Small intestine (tissue), 16 donors: ENCODE measurements around the gene MLH1. TPM values are rescaled to one million over a fixed set of nuclear protein-coding genes. Genes with fewer than 3 reads are reported as not detected.
A peak's percentile ranks its signal among the peaks of the same experiment; 100 is the strongest.
"Not testable (repeated sequence)": the region's sequence is repeated elsewhere in the genome, so short reads cannot be mapped to it uniquely, and the experiment has no call there.

Experiments
- DNase-seq, 2 donors: peaks; one replicate each; pipeline versions ENCODE4 v3.0.0 to v3.0.0-alpha.2; 2013
- FAIRE-seq: peaks from 2 replicates; lab custom pipeline; 2012; peaks lifted over from hg19 to GRCh38; lab: Jason Lieb, UNC
- H3K27ac ChIP-seq, 3 donors: one replicate each; pipeline ENCODE4 v1.5.1; 2013; ENCODE audit warnings: low read length in 2 of 3, mild to moderate bottlenecking in 2 of 3, control low read depth in 1 of 3, inconsistent platforms in 1 of 3, low read depth in 1 of 3, moderate library complexity in 1 of 3
- H3K27me3 ChIP-seq, 3 donors: one replicate each; pipeline ENCODE4 v1.6.1; 2013; ENCODE audit warnings: low read length in 3 of 3, inconsistent platforms in 1 of 3; ENCODE audit not compliant: control insufficient read depth in 3 of 3, insufficient read depth in 3 of 3
- H3K36me3 ChIP-seq, 3 donors: one replicate each; pipeline ENCODE4 v1.6.1; 2013; ENCODE audit warnings: low read length in 3 of 3, inconsistent platforms in 1 of 3, low read depth in 1 of 3, mild to moderate bottlenecking in 1 of 3, moderate library complexity in 1 of 3; ENCODE audit not compliant: control insufficient read depth in 3 of 3, insufficient read depth in 2 of 3
- H3K4me1 ChIP-seq, 3 donors: one replicate each; pipeline ENCODE4 v1.6.1; 2013; ENCODE audit warnings: low read length in 2 of 3, inconsistent platforms in 1 of 3, low read depth in 1 of 3, mild to moderate bottlenecking in 1 of 3, moderate library complexity in 1 of 3; ENCODE audit not compliant: control insufficient read depth in 3 of 3, insufficient read depth in 2 of 3
- H3K4me3 ChIP-seq, 3 donors: one replicate each; pipeline ENCODE4 v1.5.1; 2013; ENCODE audit warnings: low read length in 3 of 3, control low read depth in 1 of 3, inconsistent platforms in 1 of 3, low read depth in 1 of 3, mild to moderate bottlenecking in 1 of 3, moderate library complexity in 1 of 3
- H3K9me3 ChIP-seq, 2 donors: one replicate each; pipeline ENCODE4 v1.6.1; 2013; ENCODE audit warnings: low read depth in 1 of 2, low read length in 1 of 2; ENCODE audit not compliant: control insufficient read depth in 2 of 2, insufficient read depth in 1 of 2
- WGBS, 3 donors: extraction: QIAGEN DNeasy Blood & Tissue Kit; methylation state at CpG; one replicate each; pipeline ENCODE4 v1.1.7; 2013; 5-methylcytosine and 5-hydroxymethylcytosine counted together
- long read RNA-seq, 10 donors: transcript quantifications; one replicate each; lab custom pipeline, GENCODE V29; 2026
- polyA plus RNA-seq, 4 donors: library from polyadenylated mRNA; stranded (reverse) in 3 of 4; unstranded in 1 of 4; fragments of 200-250 nt in 3 of 4; fragments of 120-200 nt in 1 of 4; gene quantifications; one replicate each; pipeline versions ENCODE4 v1.2.1 to v1.2.3, GENCODE V29; 2013
- donor health status: healthy with polysubstance abuse.
- donor health status: control.
- donor health status: control.
- donor health status: Bipolar disorder and iron deficiency.
- donor health status: healthy.

Gene MLH1
- polyA plus RNA-seq = 10 to 100 TPM in 3 of 4 donors, 1 to 10 TPM in 1; 5.6 to 29.1 (median 15.5) TPM
- long read RNA-seq, donor 1 = 0 reads
- long read RNA-seq, donor 2, partial matches to known transcripts = 0 of 2 reads
- long read RNA-seq, donor 2, other reads (novel, unspliced or antisense) = 0 of 2 reads
- long read RNA-seq, donor 3, partial matches to known transcripts = 9 of 9 reads
- long read RNA-seq, donor 3, other reads (novel, unspliced or antisense) = 0 of 9 reads
- long read RNA-seq, donor 4 = 0 reads
- long read RNA-seq, donor 5, partial matches to known transcripts = 0 of 2 reads
- long read RNA-seq, donor 5, other reads (novel, unspliced or antisense) = 0 of 2 reads
- long read RNA-seq, donor 6, partial matches to known transcripts = 0 of 1 reads
- long read RNA-seq, donor 6, other reads (novel, unspliced or antisense) = 0 of 1 reads
- long read RNA-seq, donor 7 = 0 reads
- long read RNA-seq, donor 8 = 0 reads
- long read RNA-seq, donor 9 = 0 reads
- long read RNA-seq, donor 10, partial matches to known transcripts = 35 of 39 reads
- long read RNA-seq, donor 10, other reads (novel, unspliced or antisense) = 0 of 39 reads

GRCh38 chr3:36993326-36994283 lies at the start of gene MLH1:
Gene MLH1 (plus strand): TSS chr3:36993518. CDS start chr3:36993548, 30 bp downstream.
- Histone ChIP-seq H3K36me3 (peaks cover 0 to 12% (median 8%) of the 10 kb centered on the region in 3 donors), H3K4me3 (peak within 1 kb of the TSS; percentile 56 to 90 (median 66)), H3K27ac (peak within 1 kb of the TSS; percentile 97 to 98 (median 98)), H3K9me3 (no peaks in the 10 kb centered on the region), H3K4me1 (peaks cover 6 to 18% (median 8%) of the 10 kb centered on the region in 3 donors), H3K27me3 (no peaks in the 10 kb centered on the region)
- DNase-seq = peak; percentile 100
- 1% methylated on average over 47 of the region's 47 CpGs for WGBS, 3 donors
- FAIRE-seq = no peak

- DNase-seq (no peak), FAIRE-seq (no peak)
- peak overlapping the region in 2 of 3 donors; percentile 47 to 78 for H3K27ac ChIP-seq
- WGBS, 3 donors = 28 to 54% (median 39%) methylated on average over 10 of the region's 10 CpGs
- H3K9me3 ChIP-seq = peaks cover 0 to 10% of the 10 kb centered on the region in 2 donors
- no peaks in the 10 kb centered on the region for H3K36me3 ChIP-seq
- peak overlapping the region; percentile 65 to 79 (median 72) for H3K4me3 ChIP-seq
- peaks cover 0 to 21% (median 0%) of the 10 kb centered on the region in 3 donors for H3K27me3 ChIP-seq
- peaks cover 0 to 5% (median 3%) of the 10 kb centered on the region in 3 donors for H3K4me1 ChIP-seq
These were observed 49.7 kb upstream of the MLH1 start for GRCh38 chr3:36943601-36944000.

GRCh38 chr3:36944012-36944640 lies 49.2 kb upstream of the MLH1 start:
- Histone ChIP-seq H3K4me3 (peak overlapping the region; percentile 65 to 79 (median 72)), H3K27ac (peak overlapping the region in 2 of 3 donors; percentile 47 to 78), H3K4me1 (peaks cover 0 to 5% (median 3%) of the 10 kb centered on the region in 3 donors), H3K27me3 (peaks cover 0 to 21% (median 0%) of the 10 kb centered on the region in 3 donors), H3K9me3 (peaks cover 0 to 10% of the 10 kb centered on the region in 2 donors), H3K36me3 (no peaks in the 10 kb centered on the region)
- 1 to 2% (median 1%) methylated on average over 35 to 56 of the region's 56 CpGs for WGBS, 3 donors
- FAIRE-seq (no peak), DNase-seq (peak; percentile 49 to 75)

GRCh38 chr3:36944641-36945270 lies 48.6 kb upstream of the MLH1 start, which contains the start of gene TRANK1:
Gene TRANK1 (minus strand): TSS chr3:36945054. CDS start chr3:36944809, 245 bp downstream.
- Histone ChIP-seq H3K36me3 (no peaks in the 10 kb centered on the region), H3K4me1 (peaks cover 0 to 5% (median 3%) of the 10 kb centered on the region in 3 donors), H3K27ac (peak within 1 kb of the TSS in 2 of 3 donors; percentile 47 to 78), H3K9me3 (peaks cover 0 to 10% of the 10 kb centered on the region in 2 donors), H3K27me3 (peaks cover 0 to 21% (median 0%) of the 10 kb centered on the region in 3 donors), H3K4me3 (peak within 1 kb of the TSS; percentile 65 to 79 (median 72))
- no peak for FAIRE-seq
- 1 to 5% (median 3%) methylated on average over 52 to 68 of the region's 68 CpGs for WGBS, 3 donors
- peak; percentile 50 to 54 for DNase-seq

GRCh38 chr3:36945333-36945980 lies 47.9 kb upstream of the MLH1 start:
- peaks cover 0 to 5% (median 3%) of the 10 kb centered on the region in 3 donors for H3K4me1 ChIP-seq
- peak overlapping the region in 2 of 3 donors; percentile 65 to 79 for H3K4me3 ChIP-seq
- no peaks in the 10 kb centered on the region for H3K36me3 ChIP-seq
- FAIRE-seq (no peak), DNase-seq (no peak)
- peaks cover 0 to 21% (median 0%) of the 10 kb centered on the region in 3 donors for H3K27me3 ChIP-seq
- no peak overlapping the region for H3K27ac ChIP-seq
- peaks cover 0 to 10% of the 10 kb centered on the region in 2 donors for H3K9me3 ChIP-seq
- WGBS, 3 donors = 85 to 90% (median 85%) methylated on average over 28 of the region's 28 CpGs

- peaks cover 0 to 20% (median 0%) of the 10 kb centered on the region in 3 donors for H3K27me3 ChIP-seq
- not testable (repeated sequence) for FAIRE-seq, DNase-seq, H3K27ac ChIP-seq, H3K9me3 ChIP-seq, H3K4me1 ChIP-seq, H3K4me3 ChIP-seq, H3K36me3 ChIP-seq
- 88 to 95% (median 95%) methylated on average over 5 of the region's 5 CpGs for WGBS, 3 donors
These were observed 45.5 kb upstream of the MLH1 start for GRCh38 chr3:36947814-36948213.
